GF-D8 (cell line): ENCODE results near the gene MEGF8.
A peak's percentile ranks its signal among the peaks of the same experiment; 100 is the strongest.

Experiments
- DNase-seq: peaks from one replicate; lab custom pipeline; 2025; lab: John Stamatoyannopoulos, UW

MEGF8 gene

GRCh38 chr19:42356686-42357085, 31.3 kb downstream of the MEGF8 start:
- DNase-seq: no peak

- no peak for DNase-seq
These were observed 31.9 kb downstream of the MEGF8 start for GRCh38 chr19:42357290-42357689.

DNA sequence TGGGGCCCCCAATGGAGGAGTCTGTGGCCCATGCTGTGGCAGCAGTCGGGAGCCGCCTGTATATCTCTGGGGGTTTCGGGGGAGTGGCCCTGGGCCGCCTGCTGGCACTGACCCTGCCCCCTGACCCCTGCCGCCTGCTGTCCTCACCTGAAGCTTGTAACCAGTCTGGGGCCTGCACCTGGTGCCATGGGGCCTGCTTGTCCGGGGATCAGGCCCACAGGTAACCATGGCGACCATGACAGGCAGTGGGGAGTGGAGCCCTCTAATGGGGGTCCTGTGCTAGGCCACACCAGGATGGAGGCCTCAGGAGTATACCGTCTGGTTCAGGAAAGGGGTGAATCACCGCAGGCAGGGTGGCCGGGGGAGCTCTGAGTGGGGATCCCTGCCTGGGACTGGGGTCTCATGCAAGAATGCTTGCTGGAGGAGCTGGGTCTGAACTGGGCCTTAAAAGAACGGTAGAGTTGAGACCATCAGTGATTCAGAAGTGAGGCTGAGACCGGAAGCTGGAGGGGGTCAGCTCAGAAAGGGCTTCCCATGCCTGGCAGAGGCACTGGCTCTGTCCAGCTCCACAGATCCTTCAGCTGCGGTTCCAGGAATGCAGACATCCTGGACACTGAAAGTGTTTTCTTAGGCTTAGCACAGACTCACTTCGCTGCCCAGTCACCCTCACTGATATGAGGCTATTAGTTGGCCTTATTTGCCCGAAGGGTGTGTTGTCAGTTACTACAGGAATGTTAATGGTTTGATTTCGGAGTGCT, 35.5 kb downstream of the MEGF8 start:
- DNase-seq: no peak

DNA sequence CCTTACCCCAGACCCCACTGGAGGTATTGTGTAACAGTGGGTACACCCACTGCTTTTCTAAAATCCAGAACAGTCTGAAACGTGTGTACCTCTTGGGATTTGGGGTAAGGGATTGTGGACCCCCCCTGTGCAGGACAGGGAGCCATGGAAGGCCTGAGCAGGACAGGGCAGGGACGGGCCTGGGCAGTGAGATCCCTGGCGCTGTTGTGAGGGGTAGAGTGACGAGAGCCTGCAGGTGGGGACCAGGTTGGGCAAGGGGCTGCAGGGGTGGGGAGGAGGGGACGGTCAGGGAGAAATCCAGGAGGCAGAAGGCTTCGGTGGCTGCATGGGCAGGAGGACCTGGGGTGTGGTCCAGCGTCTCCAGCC, 36.1 kb downstream of the MEGF8 start:
- DNase-seq: no peak

DNA sequence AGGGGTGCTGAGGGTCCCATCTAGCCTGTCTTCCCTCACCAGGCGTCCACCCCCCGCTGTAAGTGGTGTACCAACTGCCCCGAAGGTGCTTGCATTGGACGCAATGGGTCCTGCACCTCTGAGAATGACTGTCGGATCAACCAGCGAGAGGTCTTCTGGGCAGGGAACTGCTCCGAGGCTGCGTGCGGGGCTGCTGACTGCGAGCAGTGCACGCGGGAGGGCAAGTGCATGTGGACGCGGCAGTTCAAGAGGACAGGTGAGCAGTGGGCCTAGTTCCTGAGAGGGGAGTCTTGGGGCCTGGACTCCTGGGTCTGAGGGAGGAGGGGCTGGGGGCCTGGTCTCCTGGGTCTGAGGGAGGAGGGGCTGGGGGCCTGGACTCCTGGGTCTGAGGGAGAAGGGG, 36.9 kb downstream of the MEGF8 start:
- DNase-seq: no peak

GRCh38 chr19:42362891-42363440, 37.5 kb downstream of the MEGF8 start:
- no peak for DNase-seq

DNA sequence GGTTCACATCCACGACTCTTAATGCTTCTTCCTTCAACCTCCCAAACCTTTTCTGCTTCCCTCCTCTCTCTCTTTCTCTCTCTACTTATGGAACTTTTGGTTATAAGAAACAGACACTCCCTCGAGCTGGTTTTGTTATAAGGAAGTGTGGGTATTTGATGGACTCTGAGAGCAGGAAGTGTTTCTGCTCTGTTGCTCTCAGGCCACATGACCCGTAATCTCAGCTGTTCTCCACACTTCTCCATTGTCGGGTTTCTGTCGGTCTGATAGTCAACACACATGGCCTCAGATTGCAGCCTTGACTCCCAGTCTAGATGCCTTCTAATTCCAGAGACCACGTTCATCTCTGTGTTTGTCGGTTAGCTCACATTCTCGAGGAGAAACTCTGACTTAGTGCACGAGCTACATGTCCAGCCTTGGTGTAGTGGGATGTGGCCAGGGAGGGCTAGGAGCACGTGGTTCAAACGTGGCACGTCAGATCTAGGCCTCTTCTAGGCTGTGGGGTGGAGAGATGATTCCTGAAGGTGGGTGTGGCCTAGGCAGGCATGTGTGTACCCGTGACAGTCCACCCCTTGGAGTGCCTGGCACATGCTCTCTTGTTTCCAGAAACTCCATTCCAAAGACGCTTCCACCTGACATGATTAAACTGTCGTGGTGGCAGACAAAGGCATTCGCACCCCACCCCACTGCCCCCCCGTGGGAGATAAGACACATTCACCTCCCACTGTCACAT, 38.3 kb downstream of the MEGF8 start:
- peak; percentile 34 for DNase-seq

- no peak for DNase-seq
These were observed 41.2 kb downstream of the MEGF8 start for GRCh38 chr19:42366673-42367072.

- DNase-seq: no peak
These were observed 42.5 kb downstream of the MEGF8 start for GRCh38 chr19:42367929-42368328.

- no peak for DNase-seq
These were observed 42.9 kb downstream of the MEGF8 start for GRCh38 chr19:42368360-42368759.

DNA sequence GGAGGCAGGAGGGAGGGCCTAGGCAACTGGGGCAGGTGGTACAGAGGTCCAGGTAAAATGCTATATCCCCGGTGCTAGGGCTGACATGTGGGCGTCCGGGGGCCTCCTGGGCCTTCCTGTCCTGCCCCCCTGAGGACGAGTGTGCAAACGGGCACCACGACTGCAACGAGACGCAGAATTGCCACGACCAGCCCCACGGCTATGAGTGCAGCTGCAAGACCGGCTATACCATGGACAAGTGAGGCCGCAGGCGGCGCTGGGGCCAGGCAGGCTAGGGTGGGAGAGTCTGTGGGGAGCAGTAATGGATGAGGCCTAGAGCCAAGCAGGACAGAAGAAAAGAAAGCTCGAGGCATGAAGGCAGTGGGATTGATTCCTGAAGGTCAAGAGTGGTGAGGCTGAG, 43.3 kb downstream of the MEGF8 start:
- DNase-seq: no peak

DNA sequence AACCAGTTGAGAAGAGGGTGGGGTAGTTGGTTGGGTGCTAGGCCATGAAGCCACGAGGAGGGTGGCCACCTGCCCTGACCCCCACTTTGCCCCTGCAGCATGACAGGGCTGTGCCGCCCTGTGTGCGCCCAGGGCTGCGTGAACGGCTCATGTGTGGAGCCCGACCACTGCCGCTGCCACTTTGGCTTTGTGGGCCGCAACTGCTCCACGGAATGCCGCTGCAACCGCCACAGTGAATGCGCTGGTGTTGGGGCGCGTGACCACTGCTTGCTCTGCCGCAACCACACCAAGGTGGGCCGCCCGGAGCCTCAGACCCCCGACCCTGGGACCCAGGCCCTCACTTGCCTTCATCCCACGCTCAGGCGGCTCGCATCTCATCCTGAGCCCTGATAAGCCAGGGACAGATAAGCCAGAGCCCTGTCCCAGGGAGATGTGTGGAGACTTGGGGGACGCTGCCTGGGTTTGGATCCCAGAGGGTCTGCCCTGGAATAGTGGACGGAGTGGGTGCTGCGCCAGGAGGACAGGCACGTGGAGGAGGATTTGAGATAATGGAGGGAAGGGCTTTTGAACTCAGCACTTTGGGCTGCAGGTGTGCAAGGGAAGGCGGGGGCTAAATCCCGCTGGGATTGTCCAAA, 44.1 kb downstream of the MEGF8 start:
- DNase-seq: no peak

DNA sequence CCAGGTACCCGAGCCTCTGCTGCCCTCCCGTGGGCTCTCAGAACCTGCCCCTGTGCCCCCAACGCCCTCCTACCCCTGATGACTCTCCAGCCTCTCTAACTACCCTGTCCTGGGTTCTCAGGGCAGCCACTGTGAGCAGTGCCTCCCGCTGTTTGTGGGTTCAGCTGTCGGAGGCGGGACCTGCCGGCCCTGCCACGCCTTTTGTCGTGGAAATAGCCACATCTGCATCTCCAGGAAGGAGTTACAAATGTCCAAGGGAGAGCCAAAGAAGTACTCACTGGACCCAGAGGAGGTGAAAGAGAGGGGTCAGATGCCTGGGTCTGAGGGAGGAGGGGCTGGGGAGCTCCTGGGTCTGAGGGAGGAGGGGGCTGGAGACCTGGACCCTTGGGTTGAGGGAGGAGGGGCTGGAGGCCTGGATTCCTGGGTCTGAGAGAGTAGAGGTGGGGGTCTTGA, 44.7 kb downstream of the MEGF8 start:
- DNase-seq: no peak

DNA sequence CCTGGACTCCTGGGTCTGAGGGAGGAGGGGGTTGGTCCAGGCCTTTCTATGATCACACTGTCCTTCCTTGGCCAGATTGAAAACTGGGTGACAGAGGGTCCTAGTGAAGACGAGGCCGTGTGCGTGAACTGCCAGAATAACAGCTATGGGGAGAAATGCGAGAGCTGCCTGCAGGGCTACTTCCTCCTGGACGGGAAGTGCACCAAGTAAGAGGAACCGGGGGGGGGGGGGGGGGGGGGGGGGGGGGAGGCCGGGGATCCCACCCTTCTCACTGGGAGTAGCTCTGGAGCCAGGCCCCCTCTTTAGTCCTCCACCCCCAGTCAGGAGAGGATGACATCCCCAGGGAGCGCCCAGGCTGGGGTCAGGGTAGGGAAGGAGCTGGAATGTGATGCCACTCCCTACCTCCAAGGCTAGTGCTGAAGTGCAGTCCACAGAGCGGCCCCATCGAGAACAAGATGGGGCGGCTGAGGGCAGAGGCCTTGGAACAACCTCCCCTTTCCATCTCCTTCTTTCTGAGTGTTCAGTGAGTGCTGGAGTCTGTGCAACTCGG, 45.3 kb downstream of the MEGF8 start:
- DNase-seq: no peak

DNA sequence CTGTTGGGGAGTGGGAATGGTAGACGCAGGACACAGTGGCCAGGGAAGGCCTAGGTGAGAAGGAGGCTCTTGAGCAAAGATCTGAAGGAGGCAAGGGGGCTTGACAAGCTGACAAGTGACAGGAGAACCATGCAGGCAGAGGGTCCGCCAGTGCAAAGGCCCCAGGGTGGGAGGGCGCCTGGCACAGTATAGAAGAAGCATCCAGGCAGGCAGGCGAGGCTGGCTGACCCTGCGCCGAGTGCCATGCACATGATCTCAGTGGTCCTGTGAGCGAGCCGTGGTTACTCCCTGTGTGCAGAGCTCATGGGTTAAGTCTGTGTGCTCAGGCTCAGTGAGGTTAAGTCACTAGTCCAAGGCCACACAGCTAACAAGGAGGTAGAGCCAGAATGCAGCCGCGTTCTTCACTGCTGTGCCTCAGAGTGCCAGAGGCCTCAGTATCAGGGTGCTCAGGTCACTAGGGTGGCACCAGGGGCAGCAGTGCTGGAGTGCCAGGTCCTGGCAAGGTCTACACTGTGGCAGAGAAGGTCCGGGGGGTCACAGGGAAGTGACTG, 49.5 kb downstream of the MEGF8 start:
- DNase-seq: no peak

DNA sequence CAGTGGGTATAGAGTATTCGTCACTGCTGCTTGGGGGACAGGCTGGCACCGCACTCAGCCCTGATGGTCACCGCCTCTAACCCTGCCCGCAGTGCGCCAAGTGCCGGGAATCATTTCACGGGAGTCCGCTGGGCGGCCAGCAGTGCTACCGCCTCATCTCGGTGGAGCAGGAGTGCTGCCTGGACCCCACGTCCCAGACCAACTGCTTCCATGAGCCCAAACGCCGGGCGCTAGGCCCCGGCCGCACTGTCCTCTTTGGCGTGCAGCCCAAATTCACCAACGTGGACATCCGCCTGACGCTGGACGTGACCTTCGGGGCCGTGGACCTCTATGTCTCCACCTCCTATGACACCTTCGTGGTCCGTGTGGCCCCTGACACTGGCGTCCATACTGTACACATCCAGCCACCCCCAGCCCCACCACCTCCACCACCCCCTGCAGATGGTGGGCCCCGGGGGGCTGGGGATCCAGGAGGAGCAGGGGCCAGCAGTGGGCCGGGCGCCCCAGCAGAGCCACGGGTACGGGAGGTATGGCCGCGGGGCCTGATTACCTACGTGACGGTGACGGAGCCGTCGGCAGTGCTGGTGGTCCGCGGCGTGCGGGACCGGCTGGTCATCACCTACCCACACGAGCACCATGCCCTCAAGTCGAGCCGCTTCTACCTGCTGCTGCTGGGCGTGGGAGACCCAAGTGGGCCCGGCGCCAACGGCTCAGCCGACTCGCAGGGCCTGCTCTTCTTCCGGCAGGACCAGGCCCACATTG, 50.2 kb downstream of the MEGF8 start:
- DNase-seq: no peak

- DNase-seq: no peak
These were observed 50.7 kb downstream of the MEGF8 start for GRCh38 chr19:42376177-42376555.

DNA sequence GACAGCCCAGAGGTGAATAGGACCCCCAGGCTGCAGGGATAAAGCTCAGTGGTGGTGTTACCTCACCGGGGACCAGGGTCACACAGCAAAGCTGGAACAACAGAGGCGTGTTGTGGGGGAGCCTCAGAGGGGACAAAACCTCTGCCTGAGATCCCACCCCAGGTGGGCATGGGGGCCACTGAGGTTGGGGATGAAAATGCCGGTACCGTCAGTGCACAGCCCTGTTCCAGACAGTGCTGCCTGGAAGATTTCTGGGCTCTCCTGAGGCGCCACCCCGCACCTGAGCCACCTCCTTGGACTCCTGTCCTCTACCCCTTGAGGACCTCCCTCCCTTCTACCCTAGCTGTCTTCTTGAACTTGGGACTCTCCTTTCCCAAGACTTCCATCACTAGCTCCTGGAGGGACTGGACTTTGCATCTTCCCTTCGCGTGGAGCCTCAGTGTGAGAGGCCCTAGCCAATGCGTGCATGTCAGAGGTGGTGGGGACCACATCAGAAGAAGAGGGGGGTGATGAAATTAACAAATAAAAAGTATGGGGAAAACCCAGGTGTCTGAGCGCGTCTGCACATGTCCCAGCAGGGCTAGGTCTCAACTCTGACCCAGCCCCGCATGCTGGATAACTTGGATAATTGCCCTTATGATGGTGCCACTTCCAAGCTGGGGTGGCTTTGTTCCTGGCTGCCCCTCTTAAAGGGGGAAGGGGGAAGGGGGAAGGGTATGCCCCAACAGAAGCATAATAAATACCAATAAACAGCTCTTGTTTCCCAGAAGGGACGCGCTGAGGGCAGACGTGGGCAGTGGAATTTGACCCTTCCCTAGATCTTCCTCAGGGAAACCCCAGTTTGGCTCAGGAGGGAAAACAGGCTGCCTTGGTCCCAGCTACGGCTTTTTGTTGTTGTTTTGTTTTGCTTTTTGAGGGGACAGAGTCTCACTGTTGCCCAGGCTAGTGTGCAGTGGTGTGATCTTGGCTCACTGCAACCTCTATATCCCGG, 53.1 kb downstream of the MEGF8 start:
- no peak for DNase-seq

DNA sequence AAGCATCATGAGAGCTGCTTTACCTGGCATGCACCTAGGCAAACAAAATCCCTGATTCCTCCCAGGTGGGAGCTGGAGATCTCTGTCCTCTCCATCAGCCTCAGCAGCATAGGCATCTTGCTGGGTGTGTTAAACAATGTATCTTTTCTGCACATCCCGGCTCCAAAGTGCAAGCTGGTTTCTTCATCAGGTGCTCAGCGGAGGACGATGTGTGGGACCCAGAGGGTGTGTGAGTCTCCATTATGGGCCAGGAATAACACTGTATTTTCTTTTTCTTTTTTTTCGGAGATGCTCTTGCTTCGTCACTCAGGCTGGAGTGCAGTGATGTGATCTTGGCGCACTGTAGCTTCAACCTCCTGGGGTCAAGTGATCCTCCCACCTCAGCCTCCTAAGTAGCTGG, 54.7 kb downstream of the MEGF8 start:
- no peak for DNase-seq

DNA sequence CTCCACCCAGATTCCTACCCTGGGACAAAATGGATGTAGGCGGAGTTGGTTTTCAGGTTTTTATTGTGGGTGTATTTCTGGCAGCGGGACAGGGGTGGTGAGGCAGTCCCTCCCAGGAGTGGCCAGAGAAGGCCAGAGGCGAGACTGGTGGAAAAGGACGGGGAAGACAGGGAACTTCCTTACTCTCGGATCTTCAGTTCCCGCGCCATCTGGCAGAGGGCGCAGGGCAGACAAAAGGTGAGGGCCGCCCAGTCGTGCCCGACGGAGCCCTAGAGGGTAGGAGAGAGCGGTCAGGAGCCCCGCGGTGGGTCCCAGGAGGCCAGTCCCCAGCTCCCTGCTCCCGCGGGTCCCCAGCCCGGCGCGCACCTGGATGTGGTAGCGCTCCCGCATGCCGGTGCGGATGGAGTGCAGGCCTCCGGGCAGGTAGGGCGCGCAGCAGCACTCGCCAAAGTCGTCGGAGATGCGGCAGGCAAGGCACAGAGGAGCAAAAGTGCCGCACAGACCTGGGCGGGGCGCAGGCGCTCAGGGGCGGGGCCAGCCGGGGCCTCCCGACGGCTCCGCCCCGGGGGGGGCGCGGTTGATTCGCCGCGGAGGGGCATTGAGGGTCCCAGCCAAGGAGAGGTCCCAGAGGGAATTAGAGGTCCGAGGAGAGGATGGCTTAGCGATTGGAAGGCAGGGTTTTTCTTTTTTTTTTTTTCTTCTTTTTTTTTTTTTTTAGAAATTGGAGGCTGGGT, 61.7 kb downstream of the MEGF8 start:
- DNase-seq: peak; percentile 25
